SK-N-MC (cell line): ENCODE measurements around the gene MDM4.
"Not testable (repeated sequence)": the region's sequence is repeated elsewhere in the genome, so short reads cannot be mapped to it uniquely, and the experiment has no call there.

Experiments used
- EZH2 ChIP-seq: fragments of 200-600 bp; sonication (generic); IDR thresholded peaks from one replicate; pipeline ENCODE4 v1.6.1; 2017; ENCODE audit warnings: antibody characterized with exemption
- FOXP2 ChIP-seq: optimal IDR thresholded peaks from 2 replicates; pipeline ENCODE3; 2011; ENCODE audit warnings: mild to moderate bottlenecking, moderate library complexity; ENCODE audit not compliant: insufficient read depth; ENCODE audit errors: extremely low read length, control extremely low read depth
- POLR2AphosphoS5 ChIP-seq: IDR thresholded peaks from 2 replicates; pipeline ENCODE4 v1.6.1; 2012; ENCODE audit warnings: mild to moderate bottlenecking, low read depth, low read length, borderline replicate concordance

GRCh38 chr1:204486513-204487255 lies 29.5 kb upstream of the MDM4 start:
- not testable (repeated sequence) for TF ChIP-seq EZH2, FOXP2, POLR2AphosphoS5
